D721Med (cell line): ENCODE results near the gene CACNA2D2.

ENCODE experiments used
- DNase-seq: peaks from one replicate; pipeline ENCODE4 v3.0.0; 2011; ENCODE audit warnings: low spot score; ENCODE audit not compliant: insufficient read length
- FAIRE-seq: peaks from 2 replicates; lab custom pipeline; 2011; peaks lifted over from hg19 to GRCh38; lab: Jason Lieb, UNC
- TF ChIP-seq, protein P1 (sequence below): IDR thresholded peaks from 2 replicates; pipeline ENCODE4 v1.5.1; 2012; ENCODE audit warnings: mild to moderate bottlenecking, control low read depth; ENCODE audit not compliant: insufficient read depth; ENCODE audit errors: missing control alignments

CACNA2D2 gene

DNA sequence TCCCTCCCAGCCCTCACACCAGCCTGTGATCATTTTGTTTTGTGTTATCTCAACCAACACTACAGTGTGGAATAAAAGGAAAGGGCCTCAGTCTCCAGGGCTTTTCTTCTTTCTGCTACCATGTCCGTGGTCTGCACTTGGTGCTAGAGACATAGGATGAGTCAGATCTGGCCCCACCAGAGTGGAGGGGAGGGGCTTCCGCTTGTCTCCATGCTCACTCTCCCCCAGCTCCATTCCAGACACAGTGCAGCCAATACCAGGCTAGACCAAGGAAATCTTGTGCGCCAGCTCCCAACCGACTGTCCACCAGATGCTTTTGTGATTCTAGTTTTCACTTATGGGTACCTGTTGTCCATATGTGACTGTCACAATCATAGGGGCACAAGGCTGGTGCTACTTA is 92.2 kb downstream of the CACNA2D2 start:
- DNase-seq (no peak), FAIRE-seq (no peak)
- TF ChIP-seq, protein P1, sequence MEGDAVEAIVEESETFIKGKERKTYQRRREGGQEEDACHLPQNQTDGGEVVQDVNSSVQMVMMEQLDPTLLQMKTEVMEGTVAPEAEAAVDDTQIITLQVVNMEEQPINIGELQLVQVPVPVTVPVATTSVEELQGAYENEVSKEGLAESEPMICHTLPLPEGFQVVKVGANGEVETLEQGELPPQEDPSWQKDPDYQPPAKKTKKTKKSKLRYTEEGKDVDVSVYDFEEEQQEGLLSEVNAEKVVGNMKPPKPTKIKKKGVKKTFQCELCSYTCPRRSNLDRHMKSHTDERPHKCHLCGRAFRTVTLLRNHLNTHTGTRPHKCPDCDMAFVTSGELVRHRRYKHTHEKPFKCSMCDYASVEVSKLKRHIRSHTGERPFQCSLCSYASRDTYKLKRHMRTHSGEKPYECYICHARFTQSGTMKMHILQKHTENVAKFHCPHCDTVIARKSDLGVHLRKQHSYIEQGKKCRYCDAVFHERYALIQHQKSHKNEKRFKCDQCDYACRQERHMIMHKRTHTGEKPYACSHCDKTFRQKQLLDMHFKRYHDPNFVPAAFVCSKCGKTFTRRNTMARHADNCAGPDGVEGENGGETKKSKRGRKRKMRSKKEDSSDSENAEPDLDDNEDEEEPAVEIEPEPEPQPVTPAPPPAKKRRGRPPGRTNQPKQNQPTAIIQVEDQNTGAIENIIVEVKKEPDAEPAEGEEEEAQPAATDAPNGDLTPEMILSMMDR = no peak

DNA sequence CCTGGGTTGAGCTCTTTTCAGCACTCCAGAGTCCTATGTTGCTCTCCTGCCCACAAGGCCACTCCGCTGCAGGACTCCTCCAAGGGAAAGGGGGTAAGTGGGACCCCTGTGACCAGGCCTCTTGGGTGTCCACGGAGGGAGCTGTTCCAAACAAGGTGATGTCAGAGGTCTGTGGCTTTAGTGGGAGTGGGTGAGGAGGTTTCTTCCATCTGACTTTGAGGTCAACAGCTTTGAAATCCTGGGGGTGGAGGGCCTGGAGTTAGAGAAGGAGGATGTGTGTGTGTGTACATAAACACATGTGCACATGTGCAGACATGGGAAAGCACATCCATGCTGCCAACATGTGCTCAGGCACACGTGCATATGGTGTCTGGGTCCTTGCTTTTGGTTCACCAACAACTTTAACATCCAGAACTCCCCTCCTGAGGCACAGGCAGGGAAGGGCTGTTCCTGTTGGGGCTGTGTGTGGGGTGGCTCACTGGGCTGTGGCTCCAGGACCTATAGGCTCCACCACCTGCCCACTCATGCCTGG is 92.8 kb downstream of the CACNA2D2 start:
- FAIRE-seq (no peak), DNase-seq (no peak)
- TF ChIP-seq, protein P1 = no peak

DNA sequence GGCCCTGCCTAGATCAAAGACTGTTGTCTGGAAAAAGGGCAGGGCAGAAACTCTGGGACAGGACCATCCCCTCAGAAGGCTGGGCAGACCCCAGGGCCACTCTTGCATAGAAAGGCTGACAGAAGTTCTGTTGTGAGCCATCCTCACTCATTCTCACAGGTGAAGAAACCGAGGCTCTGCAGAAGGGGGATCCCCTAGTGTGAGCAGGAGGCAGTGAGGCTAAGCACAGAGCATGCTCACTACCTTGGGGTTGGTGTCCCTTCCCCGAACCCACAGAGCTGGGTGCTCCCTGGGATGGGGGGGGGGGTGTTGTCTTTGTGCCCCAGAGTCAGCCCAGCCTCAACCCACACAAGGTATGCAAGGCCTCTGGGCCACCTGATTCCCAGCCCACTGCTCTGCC is 93.2 kb downstream of the CACNA2D2 start:
- FAIRE-seq (no peak), DNase-seq (no peak)

DNA sequence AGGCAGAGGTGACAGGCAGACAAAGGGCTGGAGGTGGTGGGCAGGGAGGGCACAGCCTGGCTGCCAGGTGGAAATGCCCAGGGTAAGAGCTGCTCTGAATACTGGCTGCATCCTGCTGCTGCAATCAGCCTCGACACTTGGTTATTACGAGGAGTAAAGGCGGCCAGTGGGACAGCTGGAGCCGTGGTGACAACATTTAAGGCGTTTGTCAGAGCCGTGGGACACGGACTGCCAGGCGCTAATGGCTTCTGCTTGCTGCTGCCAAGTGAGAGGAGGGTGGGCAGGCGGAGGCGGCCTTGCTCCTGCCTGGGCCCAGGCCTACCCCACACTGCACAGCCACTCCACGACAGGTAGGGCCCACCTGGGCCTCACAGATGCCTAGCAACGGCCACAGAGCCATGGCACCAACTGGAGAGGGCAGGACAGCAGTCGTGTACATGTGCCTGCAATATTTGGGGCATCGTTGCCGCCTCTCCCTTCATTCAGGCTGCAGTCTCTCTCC is 94.9 kb downstream of the CACNA2D2 start:
- DNase-seq (no peak), FAIRE-seq (no peak)
- TF ChIP-seq, protein P1 = no peak

More for the DNA sequence above, 93.2 kb downstream of the CACNA2D2 start:
- TF ChIP-seq, protein P1 = no peak

DNA sequence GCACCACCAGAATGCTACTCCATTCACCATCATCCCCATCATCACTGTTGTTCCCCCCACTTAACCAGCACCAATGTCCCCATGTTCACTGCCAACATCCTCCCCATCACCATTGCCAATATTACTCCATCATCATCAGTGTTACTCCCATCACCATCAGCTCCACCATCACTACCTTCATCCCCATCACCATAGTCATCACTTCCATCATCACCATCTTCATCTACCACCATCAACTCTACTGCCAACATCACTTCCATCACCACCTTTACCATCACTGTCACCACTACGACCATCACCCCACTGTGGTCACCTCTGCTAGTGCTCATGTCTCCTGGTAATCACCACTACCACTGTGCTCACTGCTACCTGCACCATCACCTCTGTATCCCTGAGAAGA is 96.9 kb downstream of the CACNA2D2 start:
- no peak for DNase-seq
- TF ChIP-seq, protein P1 = no peak
- no peak for FAIRE-seq

DNA sequence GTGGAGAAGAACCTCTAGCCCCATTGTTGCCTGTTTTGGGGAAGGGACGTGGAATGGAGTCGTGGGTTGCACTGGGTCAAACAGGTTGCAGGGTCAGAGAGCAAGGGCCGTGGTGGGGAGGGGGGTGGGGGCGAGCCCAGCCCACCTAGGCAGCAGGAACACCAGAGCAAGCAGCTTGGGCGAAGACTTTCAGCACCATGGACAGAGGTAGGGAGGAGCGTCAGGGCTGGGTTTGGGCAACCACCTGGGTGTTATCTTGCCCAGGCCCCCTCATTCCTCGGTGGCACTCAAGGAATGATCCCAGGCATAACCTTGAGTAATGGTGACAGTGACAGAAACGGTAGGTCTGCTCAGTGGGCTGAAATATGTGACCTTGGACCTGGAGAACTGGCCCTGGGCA is 98.2 kb downstream of the CACNA2D2 start:
- FAIRE-seq (no peak), DNase-seq (no peak)
- TF ChIP-seq, protein P1 = no peak

DNA sequence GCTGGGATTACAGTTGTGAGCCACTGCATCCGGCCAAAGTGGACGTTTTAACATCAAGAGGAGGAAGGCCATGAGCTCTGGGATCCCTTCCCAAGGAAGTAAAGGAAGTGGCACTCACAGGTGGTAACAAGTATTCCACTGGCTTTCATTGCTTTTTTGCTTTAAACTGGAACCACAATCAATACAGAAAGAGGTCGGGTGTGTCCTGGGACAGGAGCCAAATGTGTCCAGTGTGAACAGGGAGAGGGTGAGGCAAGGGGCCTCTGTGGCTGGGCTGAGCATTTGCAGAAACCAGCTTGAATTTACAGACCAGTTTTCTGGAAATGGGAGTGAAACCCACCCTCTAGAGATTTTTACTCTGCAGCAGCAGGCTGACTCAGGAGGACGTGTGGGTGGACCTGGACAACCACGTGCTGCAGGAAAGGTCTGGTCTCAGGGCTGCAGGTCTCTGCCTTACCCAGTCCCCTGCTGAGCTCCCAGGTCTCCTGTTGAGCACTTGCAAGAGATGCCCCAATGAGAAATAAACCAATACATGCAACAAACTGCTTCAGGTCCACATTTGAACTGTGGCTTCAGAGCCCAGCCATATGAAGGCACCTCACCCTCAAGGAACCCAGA is 101.3 kb downstream of the CACNA2D2 start:
- DNase-seq (no peak), FAIRE-seq (no peak)
- TF ChIP-seq, protein P1 = no peak
